DMS 273 (cell line): ENCODE results near the gene ACSM3.
"Not testable (repeated sequence)": the region's sequence is repeated elsewhere in the genome, so short reads cannot be mapped to it uniquely, and the experiment has no call there.

Source experiments
- DNase-seq: peaks from one replicate; lab custom pipeline; 2025; ENCODE audit not compliant: unreplicated experiment; lab: John Stamatoyannopoulos, UW

The ACSM3 gene

GRCh38 chr16:20763461-20764232 lies at the start of gene ACSM3:
Gene ACSM3, plus strand, starts transcription at chr16:20764014. Its CDS starts 6,021 bp downstream, at chr16:20770035.
- DNase-seq: peak; percentile 71

GRCh38 chr16:20717718-20718117 lies 46.1 kb upstream of the ACSM3 start:
- DNase-seq: not testable (repeated sequence)

GRCh38 chr16:20720251-20720650 lies 43.6 kb upstream of the ACSM3 start:
- no peak for DNase-seq

- no peak for DNase-seq
Observed at GRCh38 chr16:20726661-20727060, 37.2 kb upstream of the ACSM3 start.

GRCh38 chr16:20727181-20727580 lies 36.6 kb upstream of the ACSM3 start:
- no peak for DNase-seq

- no peak for DNase-seq
Observed at GRCh38 chr16:20729141-20729540, 34.7 kb upstream of the ACSM3 start.

GRCh38 chr16:20734056-20734455 lies 29.8 kb upstream of the ACSM3 start:
- DNase-seq: no peak

GRCh38 chr16:20734782-20735181 lies 29.0 kb upstream of the ACSM3 start:
- no peak for DNase-seq

- DNase-seq: no peak
Observed at GRCh38 chr16:20735490-20735889, 28.3 kb upstream of the ACSM3 start.

GRCh38 chr16:20740007-20740883 lies 23.6 kb upstream of the ACSM3 start:
- peak; percentile 28 for DNase-seq

GRCh38 chr16:20740901-20741521 lies 22.8 kb upstream of the ACSM3 start:
- DNase-seq: peak; percentile 89

- peak; percentile 98 for DNase-seq
Observed at GRCh38 chr16:20741554-20742285, 22.1 kb upstream of the ACSM3 start, which contains the start of gene THUMPD1. Gene THUMPD1, minus strand, starts transcription at chr16:20741818. Its CDS starts 79 bp downstream, at chr16:20741739.

- peak; percentile 32 for DNase-seq
Observed at GRCh38 chr16:20743591-20743990, 20.2 kb upstream of the ACSM3 start.

GRCh38 chr16:20744922-20745440 lies 18.8 kb upstream of the ACSM3 start:
- DNase-seq: no peak

GRCh38 chr16:20746461-20746860 lies 17.4 kb upstream of the ACSM3 start:
- DNase-seq: no peak

- no peak for DNase-seq
Observed at GRCh38 chr16:20747030-20747816, 16.6 kb upstream of the ACSM3 start.

- no peak for DNase-seq
Observed at GRCh38 chr16:20749474-20749873, 14.3 kb upstream of the ACSM3 start.

GRCh38 chr16:20750558-20750957 lies 13.3 kb upstream of the ACSM3 start:
- no peak for DNase-seq

GRCh38 chr16:20753727-20754126 lies 10.1 kb upstream of the ACSM3 start:
- no peak for DNase-seq

- DNase-seq: no peak
Observed at GRCh38 chr16:20755238-20755637, 8.6 kb upstream of the ACSM3 start.
